Neutrophil (primary cell): Measurements from ENCODE around the gene NIPAL3.

ENCODE experiments used
- H3K27ac ChIP-seq: fragments of 200-600 bp; sonication (generic); 2 replicates; pipeline ENCODE4 v1.5.1; 2016; ENCODE audit warnings: mild to moderate bottlenecking, moderate library complexity
- H3K27me3 ChIP-seq: fragments of 200-600 bp; sonication (generic); 2 replicates; pipeline ENCODE4 v1.6.0; 2016; ENCODE audit warnings: mild to moderate bottlenecking
- H3K36me3 ChIP-seq: fragments of 200-600 bp; sonication (generic); 2 replicates; pipeline ENCODE4 v1.5.1; 2017
- H3K4me1 ChIP-seq, 2 experiments: fragments of 200-600 bp in 1 of 2; sonication (generic) in 1 of 2; 1 replicate in 1 of 2; 2 replicates in 1 of 2; pipeline versions ENCODE4 v1.5.1 to v1.6.1; 2013 to 2016; ENCODE audit warnings: low read depth in 1 of 2, low read length in 1 of 2, mild to moderate bottlenecking in 1 of 2, moderate library complexity in 1 of 2; ENCODE audit not compliant: control insufficient read depth in 1 of 2, insufficient read depth in 1 of 2
- H3K4me3 ChIP-seq, 2 experiments: fragments of 200-600 bp in 1 of 2; sonication (generic) in 1 of 2; 1 replicate in 1 of 2; 2 replicates in 1 of 2; pipeline ENCODE4 v1.5.1; 2013 to 2016; ENCODE audit warnings: low read depth in 1 of 2, low read length in 1 of 2, mild to moderate bottlenecking in 1 of 2, moderate library complexity in 1 of 2
- H3K9me3 ChIP-seq: fragments of 200-600 bp; sonication (generic); 2 replicates; pipeline ENCODE4 v1.5.1; 2016
- CTCF ChIP-seq: fragments of 200-600 bp; sonication (generic); IDR thresholded peaks from 2 replicates; pipeline ENCODE4 v1.5.1; 2016; ENCODE audit warnings: antibody characterized with exemption

Gene NIPAL3

GRCh38 chr1:24391882-24392603 is 23.6 kb upstream of the NIPAL3 start:
- TF ChIP-seq CTCF, result peak; percentile 71
- H3K9me3 ChIP-seq, result no peaks in the 10 kb centered on the region
- H3K27me3 ChIP-seq, result no peaks in the 10 kb centered on the region
- no peaks in the 10 kb centered on the region for H3K36me3 ChIP-seq
- H3K4me3 ChIP-seq, result no peak overlapping the region
- peak overlapping the region; percentile 30 for H3K27ac ChIP-seq
- H3K4me1 ChIP-seq, result peaks cover 4 to 6% of the 10 kb centered on the region in 2 experiments

- no peak overlapping the region for H3K27ac ChIP-seq
- no peaks in the 10 kb centered on the region for H3K36me3 ChIP-seq
- no peaks in the 10 kb centered on the region for H3K27me3 ChIP-seq
- H3K9me3 ChIP-seq, result no peaks in the 10 kb centered on the region
- no peak for TF ChIP-seq CTCF
- H3K4me3 ChIP-seq, result no peak overlapping the region
- peaks cover 4 to 6% of the 10 kb centered on the region in 2 experiments for H3K4me1 ChIP-seq
Measured at GRCh38 chr1:24392604-24392946, 23.0 kb upstream of the NIPAL3 start.

- no peak overlapping the region for H3K27ac ChIP-seq
- peaks cover under 1 to 6% of the 10 kb centered on the region in 2 experiments for H3K4me1 ChIP-seq
- no peaks in the 10 kb centered on the region for H3K27me3 ChIP-seq
- H3K4me3 ChIP-seq, result no peak overlapping the region
- no peak for TF ChIP-seq CTCF
- H3K36me3 ChIP-seq, result no peaks in the 10 kb centered on the region
- H3K9me3 ChIP-seq, result no peaks in the 10 kb centered on the region
Measured at GRCh38 chr1:24392982-24393650, 22.5 kb upstream of the NIPAL3 start.

GRCh38 chr1:24393892-24394291 is 21.7 kb upstream of the NIPAL3 start:
- TF ChIP-seq CTCF, result no peak
- Histone ChIP-seq H3K27me3 (no peaks in the 10 kb centered on the region), H3K36me3 (no peaks in the 10 kb centered on the region), H3K9me3 (no peaks in the 10 kb centered on the region), H3K27ac (no peak overlapping the region), H3K4me1 (peaks cover 0 to 6% of the 10 kb centered on the region in 2 experiments), H3K4me3 (no peak overlapping the region)

- no peak for TF ChIP-seq CTCF
- H3K4me3 ChIP-seq, result no peak overlapping the region
- H3K27me3 ChIP-seq, result no peaks in the 10 kb centered on the region
- H3K4me1 ChIP-seq, result no peaks in the 10 kb centered on the region
- no peaks in the 10 kb centered on the region for H3K9me3 ChIP-seq
- H3K36me3 ChIP-seq, result no peaks in the 10 kb centered on the region
- H3K27ac ChIP-seq, result no peak overlapping the region
Measured at GRCh38 chr1:24400065-24400464, 15.5 kb upstream of the NIPAL3 start.
